HEK293T (cell line): ENCODE data around the gene RAB26.
A peak's percentile ranks its signal among the peaks of the same experiment; 100 is the strongest.
"Not testable (repeated sequence)": the region's sequence is repeated elsewhere in the genome, so short reads cannot be mapped to it uniquely, and the experiment has no call there.

ENCODE experiments used
- CTCF ChIA-PET: fragments of 350-600 bp; formaldehyde crosslinking; extraction: SDS; loops from one replicate; lab custom pipeline; 2021; ENCODE audit warnings: antibody characterized with exemption, inconsistent platforms; lab: Yijun Ruan, JAX
- POLR2A ChIA-PET: fragments of 350-600 bp; formaldehyde crosslinking; extraction: SDS; loops from one replicate; lab custom pipeline; 2020; ENCODE audit warnings: antibody characterized with exemption, inconsistent platforms; lab: Yijun Ruan, JAX
- DNase-seq: peaks from one replicate; pipeline ENCODE4 v3.0.0; 2012; ENCODE audit warnings: mixed read lengths; ENCODE audit errors: extremely low spot score
- ARNT ChIP-seq: fragments of 450-650 bp; IDR thresholded peaks from 2 replicates; pipeline ENCODE4 v1.6.1; 2017; ENCODE audit warnings: mild to moderate bottlenecking
- CTBP1 ChIP-seq: fragments of 450-650 bp; IDR thresholded peaks from 2 replicates; pipeline ENCODE4 v1.6.1; 2016; ENCODE audit warnings: borderline replicate concordance
- ELF4 ChIP-seq: fragments of 450-650 bp; IDR thresholded peaks from 2 replicates; pipeline ENCODE4 v1.6.1; 2017; ENCODE audit warnings: antibody characterized with exemption
- FOXA1 ChIP-seq: fragments of 450-650 bp; IDR thresholded peaks from 2 replicates; pipeline ENCODE4 v1.6.1; 2016; ENCODE audit warnings: mild to moderate bottlenecking
- FOXK2 ChIP-seq: fragments of 450-650 bp; IDR thresholded peaks from 2 replicates; pipeline ENCODE4 v1.6.1; 2016; ENCODE audit warnings: mild to moderate bottlenecking
- FOXM1 ChIP-seq: fragments of 450-650 bp; IDR thresholded peaks from 2 replicates; pipeline ENCODE4 v1.6.1; 2017; ENCODE audit warnings: mild to moderate bottlenecking, borderline replicate concordance
- HDGF ChIP-seq: fragments of 450-650 bp; IDR thresholded peaks from 2 replicates; pipeline ENCODE4 v1.6.1; 2017; ENCODE audit warnings: antibody characterized with exemption, borderline replicate concordance
- LEF1 ChIP-seq: fragments of 450-650 bp; IDR thresholded peaks from 2 replicates; pipeline ENCODE4 v1.6.1; 2017; ENCODE audit warnings: mild to moderate bottlenecking, borderline replicate concordance
- SP1 ChIP-seq: fragments of 450-650 bp; IDR thresholded peaks from 2 replicates; pipeline ENCODE4 v1.6.1; 2017
- SUZ12 ChIP-seq: fragments of 450-650 bp; IDR thresholded peaks from 2 replicates; pipeline ENCODE4 v1.6.1; 2016; ENCODE audit warnings: mild to moderate bottlenecking
- TARDBP ChIP-seq: fragments of 450-650 bp; IDR thresholded peaks from 2 replicates; pipeline ENCODE4 v1.6.1; 2016
- ZNF384 ChIP-seq: fragments of 450-650 bp; IDR thresholded peaks from 2 replicates; pipeline ENCODE4 v1.6.1; 2016
- TF ChIP-seq, protein P1 (sequence below): fragments of 450-650 bp; IDR thresholded peaks from 2 replicates; pipeline ENCODE4 v1.6.1; 2016

RAB26 gene

DNA sequence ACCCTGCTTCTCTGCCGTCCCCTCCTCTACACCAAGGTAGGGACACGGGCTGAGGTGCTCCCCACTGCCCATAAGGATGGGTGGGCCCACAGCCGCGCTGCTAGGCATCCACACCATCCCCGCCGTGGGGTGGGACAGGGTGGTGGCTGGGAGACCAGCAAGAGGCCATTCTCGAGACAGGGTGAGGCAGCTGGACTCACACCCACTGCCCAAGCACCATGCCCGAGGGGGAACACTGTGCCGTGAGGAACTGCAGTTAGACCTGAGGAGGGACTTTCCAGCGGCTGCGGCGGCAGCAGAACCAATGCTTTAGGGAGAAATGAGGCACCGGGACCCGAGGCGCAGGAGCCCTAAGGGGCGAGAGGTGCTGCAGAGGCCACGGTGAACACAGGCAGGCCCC is 26.0 kb upstream of the RAB26 start:
- CTCF ChIA-PET, result interaction anchor here (2.1 kb wide), 1 partner anchor 18 kb away, joined by 17 read pairs; no protein-coding TSS in a partner anchor
- POLR2A ChIA-PET, result interaction anchor here (1.0 to 2.7 kb wide), 2 partner anchors 33 kb away, joined by 3 to 10 read pairs; partner anchors contain the start of gene TRAF7

DNA sequence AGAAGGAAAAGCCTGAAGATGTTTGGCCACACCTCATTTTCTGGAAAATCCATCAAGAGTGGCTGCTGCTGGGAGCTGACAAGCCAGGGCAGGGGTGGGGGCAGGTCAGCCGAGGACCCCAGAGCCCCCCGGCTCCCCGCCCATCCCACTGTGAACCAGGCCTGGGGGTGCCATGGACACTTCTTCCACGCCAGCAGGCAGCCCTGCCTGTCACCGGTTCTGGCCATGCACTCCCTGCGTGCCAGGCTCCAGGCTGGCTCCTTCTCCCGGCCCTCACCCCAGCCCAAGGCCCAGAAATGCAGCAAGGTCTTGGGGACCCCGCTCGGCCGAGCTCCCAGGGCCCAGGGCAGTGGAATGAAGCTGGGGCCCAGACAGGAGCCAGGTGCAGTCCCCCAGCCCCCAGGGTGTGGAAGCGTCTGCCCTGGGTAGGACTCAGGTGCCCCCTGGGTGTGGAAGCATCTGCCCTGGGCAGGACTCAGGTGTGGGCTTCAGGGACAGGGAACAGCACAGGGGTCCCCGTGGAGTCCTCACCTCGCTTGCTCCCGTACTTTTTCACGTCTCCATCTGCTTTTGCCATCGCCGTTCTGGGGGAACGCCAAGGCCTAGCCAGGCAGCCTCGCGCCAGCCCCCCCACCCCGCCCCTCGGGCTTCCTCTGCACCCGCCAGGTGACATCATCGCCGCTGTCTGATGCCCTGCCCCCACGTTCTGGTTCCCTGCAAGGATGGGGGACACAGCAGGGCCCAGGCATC is 25.3 kb upstream of the RAB26 start:
- POLR2A ChIA-PET, result interaction anchor here (2.7 kb wide), 1 partner anchor 32 kb away, joined by 10 read pairs; the partner anchor contains the start of gene TRAF7
- DNase-seq, CTCF ChIA-PET: not testable (repeated sequence)

More for the DNA sequence above, 26.0 kb upstream of the RAB26 start:
- no peak for DNase-seq
- no peak for TF ChIP-seq LEF1
- TF ChIP-seq ARNT, result no peak
- TF ChIP-seq FOXA1, result no peak
- TF ChIP-seq HDGF, result no peak
- no peak for TF ChIP-seq ZNF384
- no peak for TF ChIP-seq FOXK2
- TF ChIP-seq ELF4, result no peak
- TF ChIP-seq SP1, result no peak
- TF ChIP-seq CTBP1, result no peak
- TF ChIP-seq SUZ12, result no peak
- TF ChIP-seq TARDBP, result no peak
- TF ChIP-seq FOXM1, result no peak
- TF ChIP-seq, protein P1, sequence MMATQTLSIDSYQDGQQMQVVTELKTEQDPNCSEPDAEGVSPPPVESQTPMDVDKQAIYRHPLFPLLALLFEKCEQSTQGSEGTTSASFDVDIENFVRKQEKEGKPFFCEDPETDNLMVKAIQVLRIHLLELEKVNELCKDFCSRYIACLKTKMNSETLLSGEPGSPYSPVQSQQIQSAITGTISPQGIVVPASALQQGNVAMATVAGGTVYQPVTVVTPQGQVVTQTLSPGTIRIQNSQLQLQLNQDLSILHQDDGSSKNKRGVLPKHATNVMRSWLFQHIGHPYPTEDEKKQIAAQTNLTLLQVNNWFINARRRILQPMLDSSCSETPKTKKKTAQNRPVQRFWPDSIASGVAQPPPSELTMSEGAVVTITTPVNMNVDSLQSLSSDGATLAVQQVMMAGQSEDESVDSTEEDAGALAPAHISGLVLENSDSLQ, result no peak

DNA sequence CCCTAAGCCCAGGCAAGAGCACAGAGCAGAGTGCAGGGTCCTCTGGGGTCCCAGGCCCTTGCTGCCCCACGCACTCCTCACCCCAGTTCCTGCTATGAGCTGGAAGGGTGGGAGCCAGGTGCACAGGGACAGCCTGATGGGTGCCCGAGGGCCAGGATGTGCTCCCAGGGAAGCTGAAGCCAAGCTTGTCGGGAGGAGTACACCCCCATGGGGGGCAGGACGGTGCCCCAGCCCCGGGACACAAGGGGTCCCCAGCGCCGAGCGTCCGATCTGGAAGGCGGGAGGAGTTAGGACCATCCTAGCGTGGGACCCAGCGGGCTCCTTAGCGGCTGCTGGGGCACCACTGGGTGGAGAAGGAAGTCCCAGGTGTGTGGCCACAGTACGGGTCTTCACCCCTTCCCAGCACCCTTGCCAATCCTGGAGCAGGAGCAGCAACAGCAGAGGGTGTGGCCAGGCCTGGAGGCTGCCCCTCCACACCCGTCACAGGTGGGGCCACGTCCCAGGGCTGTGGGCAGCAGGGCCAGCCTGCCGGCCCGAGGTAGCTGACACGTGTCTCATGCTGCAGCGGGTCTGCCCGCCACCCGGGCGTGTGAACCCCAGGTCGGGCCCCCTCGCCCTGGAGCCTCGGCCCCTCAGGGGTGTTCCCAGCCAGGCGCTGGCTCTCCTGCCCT is 24.6 kb upstream of the RAB26 start:
- CTCF ChIA-PET, DNase-seq: not testable (repeated sequence)
- POLR2A ChIA-PET, result interaction anchor here (1.3 to 2.7 kb wide), 2 partner anchors 27 to 31 kb away, joined by 4 to 10 read pairs; partner anchors contain the start of gene TRAF7

DNA sequence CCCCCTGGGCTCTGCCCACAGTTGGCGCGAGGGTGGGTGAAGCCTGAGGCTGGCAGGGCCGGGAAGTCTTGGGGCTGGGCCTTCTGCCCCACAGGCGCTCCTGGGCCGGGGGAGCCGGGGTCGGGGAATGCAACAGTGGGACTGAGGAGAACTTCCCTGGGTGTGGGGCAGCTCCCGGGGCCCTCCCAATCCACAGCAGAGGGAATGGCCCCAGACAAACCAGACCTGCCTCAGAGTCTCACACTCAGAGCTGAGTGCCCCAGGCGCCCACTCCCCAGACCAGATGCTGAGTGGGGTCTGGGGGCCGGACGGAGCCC is 24.1 kb upstream of the RAB26 start:
- DNase-seq, CTCF ChIA-PET: not testable (repeated sequence)
- POLR2A ChIA-PET, result interaction anchor here (1.3 to 2.7 kb wide), 2 partner anchors 27 to 31 kb away, joined by 4 to 10 read pairs; partner anchors contain the start of gene TRAF7

DNA sequence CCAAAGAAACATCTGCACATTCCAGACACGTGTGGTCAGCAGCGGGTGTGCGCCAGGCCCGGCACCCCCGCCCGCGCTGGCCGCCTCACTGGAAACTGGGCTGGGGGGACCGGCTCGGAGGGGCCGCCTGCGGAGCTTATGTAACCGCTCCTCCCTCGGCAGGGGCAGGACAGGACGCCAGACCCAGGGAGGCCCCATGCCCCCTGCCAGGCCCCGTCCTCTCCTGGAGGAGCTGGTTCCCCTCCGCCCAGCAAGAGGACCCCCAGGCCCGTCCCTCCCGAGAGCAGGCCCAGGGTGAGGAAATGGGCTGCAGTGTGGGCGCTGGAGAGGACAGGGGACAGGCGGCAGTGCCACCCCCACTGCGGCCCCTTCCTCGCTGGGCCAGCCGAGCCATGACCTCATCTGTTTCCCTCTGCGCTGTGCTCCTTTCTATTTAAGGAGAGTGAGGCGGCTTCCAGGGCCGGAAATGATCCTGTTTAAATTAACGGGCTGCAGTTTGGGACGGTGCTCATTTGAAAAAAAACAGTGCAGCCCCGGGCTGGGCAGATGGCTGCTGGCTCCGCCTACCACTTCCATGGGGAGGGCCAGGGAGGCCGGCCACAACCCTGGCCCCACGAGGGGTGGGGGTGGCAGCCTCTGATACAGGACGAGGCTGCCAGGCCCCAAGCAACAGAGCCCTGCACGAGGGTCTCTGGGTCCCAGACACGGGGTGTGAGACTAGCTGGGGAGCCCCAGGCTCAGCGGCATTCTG is 23.6 kb upstream of the RAB26 start:
- DNase-seq, CTCF ChIA-PET: not testable (repeated sequence)
- TF ChIP-seq FOXM1 (peak; percentile 91), HDGF (peak; percentile 88; the same call in 1 of the 2 replicates)
- POLR2A ChIA-PET, result interaction anchor here (1.3 to 2.7 kb wide), 2 partner anchors 26 to 30 kb away, joined by 4 to 10 read pairs; partner anchors contain the start of gene TRAF7

DNA sequence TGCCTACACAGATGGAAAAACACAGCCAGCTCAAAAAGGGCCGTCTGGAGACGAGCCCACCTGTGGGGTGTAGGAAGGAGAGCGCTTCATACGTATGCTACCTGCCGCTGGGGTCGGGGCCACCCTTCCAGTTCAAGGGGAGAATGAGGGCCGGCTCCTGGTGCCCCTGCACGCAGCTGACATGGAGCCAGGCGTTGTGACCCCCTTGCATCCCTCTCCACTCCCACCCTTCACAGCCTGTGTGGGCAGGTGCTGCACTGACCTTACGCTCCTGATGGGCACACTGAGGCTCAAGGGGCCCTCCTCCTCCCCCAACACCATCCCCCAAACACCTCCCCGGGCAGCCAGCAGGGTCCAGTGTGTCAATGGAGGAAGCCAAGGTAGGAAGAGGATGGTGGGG is 22.8 kb upstream of the RAB26 start:
- CTCF ChIA-PET, DNase-seq, POLR2A ChIA-PET: not testable (repeated sequence)

DNA sequence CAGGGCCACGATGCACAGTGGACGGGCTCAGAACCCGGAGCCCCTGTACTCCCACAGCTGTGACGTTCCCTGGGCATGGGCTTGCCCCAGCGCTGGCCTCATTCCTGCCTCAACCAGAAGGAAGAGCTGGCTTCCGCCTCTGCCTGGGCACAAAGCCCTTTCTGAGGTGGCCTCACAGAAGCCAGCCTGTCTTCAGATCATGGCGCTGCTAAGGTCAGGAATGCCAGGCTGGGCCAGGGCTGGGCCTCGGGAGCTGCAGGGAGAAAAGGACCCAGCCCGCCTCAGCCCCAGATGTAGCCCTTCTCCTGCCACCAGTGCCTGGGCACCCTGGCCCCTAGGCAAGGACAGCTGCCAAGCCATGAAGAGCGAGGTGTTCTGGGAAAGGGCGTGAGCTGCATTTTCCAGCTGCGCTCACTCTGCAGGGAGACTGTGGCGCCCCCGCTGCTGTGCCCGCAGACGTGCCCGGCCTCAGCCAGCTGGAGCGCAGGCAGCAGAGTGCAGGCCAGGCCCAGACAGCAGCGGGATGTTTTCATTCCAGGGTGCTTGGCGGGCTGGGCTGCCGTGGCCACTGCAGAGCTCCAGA is 22.2 kb upstream of the RAB26 start:
- CTCF ChIA-PET, DNase-seq: not testable (repeated sequence)
- POLR2A ChIA-PET, result interaction anchor here (0.8 to 1.2 kb wide), 2 partner anchors 28 to 29 kb away, joined by 3 to 4 read pairs; partner anchors contain the start of gene TRAF7

DNA sequence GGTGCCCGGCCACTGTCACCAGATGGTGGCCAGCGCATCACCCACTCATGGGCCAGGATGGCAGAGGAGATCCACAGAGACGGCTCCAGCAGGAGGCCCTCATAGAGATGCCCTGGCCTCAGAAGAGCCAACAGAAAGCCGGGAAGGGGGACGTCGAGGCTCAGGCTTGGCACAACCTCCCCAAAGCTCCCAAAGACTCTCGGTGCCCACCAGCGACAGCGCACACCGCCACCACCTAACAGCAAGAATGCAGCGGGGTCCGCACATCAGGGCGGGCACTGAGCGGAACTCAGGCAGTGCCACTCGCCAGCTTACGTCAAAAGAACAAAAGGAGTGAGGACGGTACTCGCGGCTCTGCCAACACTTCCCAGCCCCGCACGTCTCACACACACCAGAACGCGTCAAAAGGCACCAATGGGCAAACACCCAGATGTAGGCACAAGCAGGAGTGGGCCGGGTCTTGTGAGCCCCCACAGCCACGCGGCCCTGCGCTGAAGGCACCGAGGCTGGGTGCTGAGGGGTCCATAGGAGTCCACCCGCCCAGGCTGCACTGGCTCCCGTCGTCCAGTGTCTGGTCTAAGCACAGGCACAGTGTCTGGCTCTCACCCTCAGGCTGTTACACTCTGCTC is 21.4 kb upstream of the RAB26 start:
- POLR2A ChIA-PET, result interaction anchor here (0.8 to 1.2 kb wide), 2 partner anchors 28 kb away, joined by 3 to 4 read pairs; partner anchors contain the start of gene TRAF7
- DNase-seq, CTCF ChIA-PET: not testable (repeated sequence)

DNA sequence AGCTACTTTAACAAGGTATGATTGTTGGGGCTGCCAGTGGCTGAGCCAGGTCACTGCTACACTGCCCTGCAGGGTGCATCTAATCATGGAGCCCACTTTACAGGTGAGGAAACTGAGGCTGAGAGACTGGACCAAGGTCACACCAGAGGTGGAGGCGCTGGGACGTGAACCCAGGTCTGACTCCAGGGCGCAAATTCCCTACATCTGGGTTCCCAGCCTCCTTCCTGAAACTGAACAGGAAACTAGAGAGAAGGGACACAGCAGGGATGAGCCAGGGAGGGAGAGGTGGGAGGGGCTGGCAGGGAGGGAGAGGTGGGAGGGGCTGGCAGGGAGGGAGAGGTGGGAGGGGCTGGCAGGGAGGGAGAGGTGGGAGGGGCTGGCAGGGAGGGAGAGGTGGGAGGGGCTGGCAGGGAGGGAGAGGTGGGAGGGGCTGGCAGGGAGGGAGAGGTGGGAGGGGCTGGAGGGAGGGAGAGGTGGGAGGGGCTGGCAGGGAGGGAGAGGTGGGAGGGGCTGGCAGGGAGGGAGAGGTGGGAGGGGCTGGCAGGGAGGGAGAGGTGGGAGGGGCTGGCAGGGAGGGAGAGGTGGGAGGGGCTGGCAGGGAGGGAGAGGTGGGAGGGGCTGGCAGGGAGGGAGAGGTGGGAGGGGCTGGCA is 20.7 kb upstream of the RAB26 start:
- DNase-seq, CTCF ChIA-PET, POLR2A ChIA-PET: not testable (repeated sequence)

DNA sequence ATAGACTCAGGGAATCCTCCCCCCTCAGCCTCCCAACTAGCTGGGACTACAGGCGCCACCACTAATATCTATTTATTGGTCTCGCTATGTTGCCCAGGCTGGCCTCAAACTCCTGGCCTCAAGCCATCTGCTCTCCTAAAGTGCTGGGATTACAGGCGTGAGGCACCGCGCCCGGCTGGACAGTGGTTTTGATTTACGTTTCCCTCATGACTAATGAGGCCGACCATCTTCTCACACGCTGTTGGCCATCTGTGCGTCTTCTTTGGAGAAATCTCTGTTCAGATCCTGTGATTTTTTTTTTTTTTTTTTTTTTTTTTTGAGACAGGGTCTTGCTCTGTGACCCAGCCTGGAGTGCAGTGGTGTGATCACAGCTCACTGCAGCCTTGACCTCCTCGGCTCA is 19.2 kb upstream of the RAB26 start:
- DNase-seq, POLR2A ChIA-PET, CTCF ChIA-PET: not testable (repeated sequence)

DNA sequence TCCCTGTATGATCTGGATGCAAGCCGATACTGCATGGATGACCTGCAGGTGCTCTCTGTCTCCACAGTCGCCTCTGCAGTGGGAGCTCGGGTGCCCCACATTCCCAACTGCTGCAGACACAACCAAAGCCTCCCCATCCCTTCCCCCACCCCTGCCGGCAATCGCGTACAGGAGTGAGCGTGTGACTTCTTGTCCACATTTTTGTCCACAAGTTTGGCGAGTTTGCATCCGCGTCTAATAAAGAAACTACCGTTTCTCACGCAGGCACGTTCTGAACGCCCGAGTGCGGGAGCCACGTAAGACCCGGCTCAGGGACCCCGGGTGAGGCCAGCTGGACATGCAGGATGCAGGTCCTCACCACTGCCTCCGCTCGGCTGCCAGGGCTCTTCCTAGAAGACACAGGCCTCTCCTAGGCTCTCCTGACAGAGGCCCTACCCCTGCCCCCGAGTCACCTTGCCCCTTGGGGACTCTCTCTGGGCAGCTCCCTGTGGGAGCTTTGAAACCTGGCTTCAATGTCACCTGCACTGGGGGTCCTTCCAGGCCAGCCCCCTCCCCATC is 18.5 kb upstream of the RAB26 start:
- POLR2A ChIA-PET, CTCF ChIA-PET, DNase-seq: not testable (repeated sequence)

DNA sequence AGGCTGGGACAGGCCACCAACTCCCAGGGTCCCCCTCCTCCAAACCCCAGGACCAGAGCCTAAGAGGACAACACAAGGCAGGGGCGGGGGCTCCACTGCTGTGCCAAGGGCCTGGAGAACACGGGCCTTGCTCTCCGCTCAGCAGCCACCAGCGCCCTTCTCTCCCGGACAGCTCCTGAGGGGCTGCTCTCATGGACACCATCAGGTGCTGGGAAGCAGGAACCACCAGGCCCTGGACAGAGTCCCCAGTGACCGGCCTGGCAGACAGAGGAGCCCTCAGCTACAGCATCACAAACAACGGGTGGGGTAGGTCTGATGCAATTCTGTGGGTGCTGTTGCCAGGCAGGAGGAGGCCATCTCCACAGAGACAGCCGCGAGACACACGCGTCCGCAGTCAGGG is 14.6 kb upstream of the RAB26 start:
- CTCF ChIA-PET, POLR2A ChIA-PET, DNase-seq: not testable (repeated sequence)

DNA sequence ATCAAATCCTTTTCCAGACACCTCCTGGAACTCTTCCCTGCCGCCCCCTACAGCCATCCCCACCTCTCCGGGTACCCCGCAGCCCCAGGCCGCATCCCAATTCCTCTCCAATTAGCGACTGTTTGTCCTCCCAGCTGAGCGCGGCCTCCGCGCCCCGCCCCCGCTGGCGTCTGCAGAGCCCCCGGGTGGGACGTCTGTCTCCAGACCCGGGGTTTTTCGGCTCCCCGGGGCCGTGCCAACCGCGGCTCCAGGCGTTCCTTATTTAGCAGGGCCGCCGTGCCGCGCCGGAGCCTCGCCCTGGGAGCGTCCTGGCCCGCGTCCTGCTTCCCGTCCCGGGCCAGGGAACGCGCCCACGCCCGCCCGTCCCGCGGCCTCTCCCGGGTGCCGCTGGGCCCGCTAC is 13.4 kb upstream of the RAB26 start:
- DNase-seq, POLR2A ChIA-PET, CTCF ChIA-PET: not testable (repeated sequence)
